H1 (cell line): ENCODE measurements around the gene PLCB4. TPM values are rescaled to one million over a fixed set of nuclear protein-coding genes. Genes with fewer than 3 reads are reported as not detected.

Experiments used
- E2F6 ChIP-seq: IDR thresholded peaks from 2 replicates; pipeline ENCODE4 v1.6.1; 2012; ENCODE audit warnings: inconsistent platforms
- SAP30 ChIP-seq: fragments of 300-600 bp; sonication (generic); IDR thresholded peaks from 2 replicates; pipeline ENCODE4 v1.7.1; 2012; ENCODE audit warnings: low read length, moderate library complexity, mild to moderate bottlenecking, inconsistent platforms; ENCODE audit not compliant: insufficient read depth, insufficient replicate concordance
- polyA plus RNA-seq, 7 experiments: library from polyadenylated mRNA; depleted of rRNA in 3 of 7; stranded (reverse) in 5 of 7; unstranded in 2 of 7; fragments of >200 nt in 5 of 7; fragments of 200-250 nt in 2 of 7; gene quantifications; 1 replicate in 5 of 7; 2 replicates in 1 of 7; 4 replicates in 1 of 7; pipeline versions ENCODE4 v1.2.1 to v1.2.3, GENCODE V29; 2011 to 2013; ENCODE audit warnings: missing spikeins in 2 of 7, mixed read lengths in 2 of 7
- total RNA-seq: library from RNA; stranded (reverse); fragmentation: NEBNext Ultra II Directional; extraction: Animal tissue kit (Norgen Biotek cat#: 25700); gene quantifications from 2 replicates; pipeline ENCODE4 v1.2.1, GENCODE V29; 2021

Gene PLCB4
- total and polyA plus RNA-seq, 2 of the 8 experiments (the other 6 are each of a cell fraction or from before 2014, with no cell fraction given) = 3.2 to 14.1 TPM

- TF ChIP-seq SAP30 (no peak), E2F6 (no peak)
Observed at GRCh38 chr20:9071976-9072726, 3.3 kb downstream of the PLCB4 start (continued).
